T-helper 1 cell treated with Interleukin-12 subunit alpha and Interleukin-12 subunit beta and Interleukin-4 antibody, amounts not matched to agents 30 μg/mL and 1 μg/mL, for 36 hours (primary cell): ENCODE measurements around the gene SENP5.
"Not testable (repeated sequence)": the region's sequence is repeated elsewhere in the genome, so short reads cannot be mapped to it uniquely, and the experiment has no call there.

ENCODE experiments used
- H3K27ac Mint-ChIP-seq: one replicate; pipeline ENCODE4 v1.8.0; 2021; ENCODE audit warnings: mild to moderate bottlenecking, mixed read lengths
- H3K27me3 Mint-ChIP-seq: one replicate; pipeline ENCODE4 v1.8.0; 2021; ENCODE audit warnings: low read depth, mixed read lengths
- H3K36me3 Mint-ChIP-seq: one replicate; pipeline ENCODE4 v1.8.0; 2021; ENCODE audit warnings: low read depth, mixed read lengths
- H3K4me1 Mint-ChIP-seq: one replicate; pipeline ENCODE4 v1.8.0; 2021; ENCODE audit warnings: low read depth, mixed read lengths
- H3K4me3 Mint-ChIP-seq: one replicate; pipeline ENCODE4 v1.8.0; 2021; ENCODE audit warnings: mild to moderate bottlenecking, moderate library complexity, mixed read lengths
- H3K9me3 Mint-ChIP-seq: one replicate; pipeline ENCODE4 v1.8.0; 2021; ENCODE audit warnings: mixed read lengths

The SENP5 gene

DNA sequence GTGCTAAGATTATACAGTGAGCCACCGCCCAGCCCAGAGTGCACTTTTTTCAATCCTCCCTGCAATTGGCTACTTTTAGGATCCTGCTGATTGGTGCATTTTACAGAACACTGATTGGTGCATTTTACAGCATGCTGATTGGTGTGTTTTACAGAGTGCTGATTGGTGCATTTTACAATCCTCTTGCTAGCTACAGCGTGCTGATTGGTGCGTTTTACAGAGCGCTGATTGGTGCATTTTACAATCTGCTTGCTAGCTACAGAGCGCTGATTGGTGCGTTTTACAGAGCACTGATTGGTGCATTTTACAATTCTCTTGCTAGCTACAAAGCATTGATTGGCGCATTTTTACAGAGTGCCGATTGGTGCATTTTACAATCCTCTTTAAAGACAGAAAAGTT, 4.7 kb upstream of the SENP5 start:
- not testable (repeated sequence) for H3K27ac Mint-ChIP-seq, H3K4me1 Mint-ChIP-seq, H3K9me3 Mint-ChIP-seq

GRCh38 chr3:196867155-196867506, 589 bp upstream of the SENP5 start:
- peak overlapping the region; percentile 92 for H3K27ac Mint-ChIP-seq
- peak overlapping the region; percentile 87 for H3K4me3 Mint-ChIP-seq
- peaks cover 8% of the 10 kb centered on the region for H3K9me3 Mint-ChIP-seq
- H3K36me3 Mint-ChIP-seq, result peaks cover 5% of the 10 kb centered on the region
- no peaks in the 10 kb centered on the region for H3K27me3 Mint-ChIP-seq
- peaks cover 18% of the 10 kb centered on the region for H3K4me1 Mint-ChIP-seq

More for the DNA sequence above, 4.7 kb upstream of the SENP5 start:
- H3K4me3 Mint-ChIP-seq, H3K36me3 Mint-ChIP-seq, H3K27me3 Mint-ChIP-seq: not testable (repeated sequence)

GRCh38 chr3:196868297-196868661, 559 bp downstream of the SENP5 start:
- peak overlapping the region; percentile 97 for H3K4me3 Mint-ChIP-seq
- peaks cover 5% of the 10 kb centered on the region for H3K36me3 Mint-ChIP-seq
- no peaks in the 10 kb centered on the region for H3K27me3 Mint-ChIP-seq
- peaks cover 18% of the 10 kb centered on the region for H3K4me1 Mint-ChIP-seq
- H3K9me3 Mint-ChIP-seq, result peaks cover under 1% of the 10 kb centered on the region
- peak overlapping the region; percentile 98 for H3K27ac Mint-ChIP-seq

GRCh38 chr3:196872316-196872715, 4.6 kb downstream of the SENP5 start:
- H3K27ac Mint-ChIP-seq, result no peak overlapping the region
- no peaks in the 10 kb centered on the region for H3K27me3 Mint-ChIP-seq
- H3K36me3 Mint-ChIP-seq, result peaks cover 5% of the 10 kb centered on the region
- no peaks in the 10 kb centered on the region for H3K9me3 Mint-ChIP-seq
- no peak overlapping the region for H3K4me3 Mint-ChIP-seq
- peaks cover 24% of the 10 kb centered on the region for H3K4me1 Mint-ChIP-seq

DNA sequence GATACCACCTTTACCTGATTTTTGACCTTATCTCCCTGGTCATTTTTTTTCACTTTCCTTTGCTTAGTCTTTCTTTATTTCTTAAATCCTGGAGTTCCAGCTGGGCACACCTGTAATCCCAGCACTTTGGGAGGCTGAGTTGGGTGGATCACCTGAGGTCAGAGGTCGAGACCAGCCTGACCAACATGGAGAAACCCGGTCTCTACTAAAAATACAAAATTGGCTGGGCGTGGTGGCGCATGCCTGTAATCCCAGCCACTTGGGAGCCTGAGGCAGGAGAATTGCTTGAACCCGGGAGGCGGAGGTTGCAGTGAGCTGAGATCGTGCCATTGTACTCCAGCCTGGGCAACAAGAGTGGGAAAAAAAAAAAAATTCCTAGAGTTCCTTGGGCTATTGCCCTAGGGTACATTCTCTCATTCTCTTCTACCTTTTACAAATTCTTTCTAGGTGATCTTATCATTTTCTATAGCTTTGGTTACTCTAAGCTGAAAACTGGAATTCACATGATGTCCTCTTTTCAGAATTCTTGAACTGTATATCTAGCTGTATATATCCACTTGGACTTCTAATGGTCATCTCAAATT, 6.9 kb downstream of the SENP5 start:
- H3K9me3 Mint-ChIP-seq, H3K27ac Mint-ChIP-seq, H3K27me3 Mint-ChIP-seq, H3K4me3 Mint-ChIP-seq, H3K36me3 Mint-ChIP-seq: not testable (repeated sequence)
- H3K4me1 Mint-ChIP-seq, result peaks cover 20% of the 10 kb centered on the region

DNA sequence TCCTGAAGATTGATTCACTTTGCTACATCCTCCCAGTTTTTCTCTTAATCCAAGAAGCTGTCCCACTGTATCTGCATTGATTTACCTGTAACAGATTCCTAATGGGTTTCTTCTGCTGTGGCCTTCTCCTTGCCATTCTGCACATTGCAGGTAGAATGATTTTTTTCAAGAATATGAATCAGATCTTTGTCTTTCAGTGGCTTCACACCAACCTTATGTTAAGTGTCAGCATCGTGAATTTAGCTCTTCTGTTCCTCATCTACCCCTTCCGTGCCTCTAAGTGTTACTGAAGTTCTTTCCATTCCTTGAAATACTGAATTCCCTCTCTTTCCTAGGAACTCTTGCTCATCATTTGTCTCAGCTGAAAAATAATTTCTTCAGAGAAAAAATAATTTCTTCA, 7.5 kb downstream of the SENP5 start:
- H3K27me3 Mint-ChIP-seq, result no peaks in the 10 kb centered on the region
- H3K27ac Mint-ChIP-seq, result no peak overlapping the region
- peaks cover 18% of the 10 kb centered on the region for H3K4me1 Mint-ChIP-seq
- H3K9me3 Mint-ChIP-seq, result no peaks in the 10 kb centered on the region
- H3K4me3 Mint-ChIP-seq, result no peak overlapping the region
- peaks cover 1% of the 10 kb centered on the region for H3K36me3 Mint-ChIP-seq

DNA sequence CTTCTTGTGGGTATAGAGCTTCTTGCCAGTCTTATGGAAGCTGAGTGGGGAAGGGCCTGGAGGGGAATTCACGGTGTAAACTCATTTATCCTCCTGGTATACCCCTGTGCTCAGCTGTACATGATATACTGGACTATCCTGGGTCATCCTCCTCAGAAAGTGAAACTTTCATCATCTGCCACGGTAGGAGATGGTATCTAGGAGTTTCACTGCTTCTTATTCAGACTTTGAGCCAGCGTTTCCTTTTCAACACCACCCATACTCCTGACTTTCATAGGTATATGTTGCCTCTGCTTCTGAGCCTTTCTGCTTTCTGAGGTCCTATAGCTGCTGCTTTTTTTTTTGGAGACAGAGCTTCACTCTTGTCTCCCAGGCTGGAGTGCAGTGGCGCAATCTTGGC, 15.6 kb downstream of the SENP5 start:
- peaks cover 2% of the 10 kb centered on the region for H3K36me3 Mint-ChIP-seq

DNA sequence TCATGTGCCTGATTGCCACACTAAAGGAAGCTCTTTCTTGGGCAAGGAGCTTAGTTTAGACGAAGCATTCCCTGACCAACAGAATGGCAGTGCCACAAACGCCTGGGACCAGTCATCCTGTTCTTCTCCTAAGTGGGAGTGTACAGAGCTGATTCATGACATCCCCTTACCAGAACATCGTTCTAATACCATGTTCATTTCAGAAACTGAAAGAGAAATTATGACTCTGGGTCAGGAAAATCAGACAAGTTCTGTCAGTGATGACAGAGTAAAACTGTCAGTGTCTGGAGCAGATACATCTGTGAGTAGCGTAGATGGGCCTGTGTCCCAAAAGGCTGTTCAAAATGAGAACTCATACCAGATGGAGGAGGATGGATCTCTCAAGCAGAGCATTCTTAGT, 18.4 kb downstream of the SENP5 start:
- Mint-ChIP-seq H3K27ac (no peak overlapping the region), H3K36me3 (peaks cover 2% of the 10 kb centered on the region), H3K9me3 (no peaks in the 10 kb centered on the region), H3K4me1 (peaks cover 24% of the 10 kb centered on the region), H3K4me3 (no peak overlapping the region), H3K27me3 (no peaks in the 10 kb centered on the region)

More for the DNA sequence above, 15.6 kb downstream of the SENP5 start:
- Mint-ChIP-seq H3K9me3 (no peaks in the 10 kb centered on the region), H3K27ac (peak overlapping the region; percentile 12), H3K4me3 (no peak overlapping the region), H3K27me3 (no peaks in the 10 kb centered on the region), H3K4me1 (peaks cover 22% of the 10 kb centered on the region)

GRCh38 chr3:196889844-196890708, 22.4 kb downstream of the SENP5 start:
- Mint-ChIP-seq H3K27ac (no peak overlapping the region), H3K36me3 (no peaks in the 10 kb centered on the region), H3K9me3 (no peaks in the 10 kb centered on the region), H3K27me3 (no peaks in the 10 kb centered on the region), H3K4me1 (peaks cover 10% of the 10 kb centered on the region), H3K4me3 (no peak overlapping the region)

- H3K27me3 Mint-ChIP-seq, result no peaks in the 10 kb centered on the region
- peaks cover 5% of the 10 kb centered on the region for H3K4me1 Mint-ChIP-seq
- peaks cover 4% of the 10 kb centered on the region for H3K36me3 Mint-ChIP-seq
- no peak overlapping the region for H3K4me3 Mint-ChIP-seq
- no peak overlapping the region for H3K27ac Mint-ChIP-seq
- no peaks in the 10 kb centered on the region for H3K9me3 Mint-ChIP-seq
Observed at GRCh38 chr3:196894557-196895295, 27.0 kb downstream of the SENP5 start.

DNA sequence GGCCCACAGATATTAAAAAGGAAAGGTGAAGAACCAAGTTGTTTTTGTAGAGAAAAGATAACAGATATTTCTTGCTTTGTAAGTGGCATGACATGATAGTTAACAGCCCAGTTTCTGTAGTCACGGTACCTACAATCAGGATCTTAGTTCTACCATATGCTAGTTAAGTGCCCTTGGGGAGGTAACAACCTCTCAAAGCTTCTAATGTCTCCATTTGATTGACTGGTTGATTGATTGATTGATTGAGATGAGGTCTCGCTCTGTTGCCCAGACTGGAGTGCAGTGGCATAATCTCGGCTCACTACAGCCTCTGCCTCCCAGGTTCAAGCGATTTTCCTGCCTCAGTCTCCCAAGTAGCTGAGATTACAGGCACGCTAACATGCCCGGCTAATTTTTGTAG, 28.5 kb downstream of the SENP5 start:
- Mint-ChIP-seq H3K9me3 (no peaks in the 10 kb centered on the region), H3K27me3 (no peaks in the 10 kb centered on the region), H3K27ac (no peak overlapping the region), H3K4me3 (no peak overlapping the region), H3K4me1 (peaks cover 1% of the 10 kb centered on the region), H3K36me3 (peaks cover 9% of the 10 kb centered on the region)

- Mint-ChIP-seq H3K27me3 (no peaks in the 10 kb centered on the region), H3K9me3 (no peaks in the 10 kb centered on the region), H3K27ac (no peak overlapping the region), H3K4me1 (no peaks in the 10 kb centered on the region), H3K36me3 (peaks cover 28% of the 10 kb centered on the region), H3K4me3 (no peak overlapping the region)
Observed at GRCh38 chr3:196901768-196902167, 34.0 kb downstream of the SENP5 start.

- no peaks in the 10 kb centered on the region for H3K4me1 Mint-ChIP-seq
- H3K27me3 Mint-ChIP-seq, result no peaks in the 10 kb centered on the region
- no peaks in the 10 kb centered on the region for H3K9me3 Mint-ChIP-seq
- H3K4me3 Mint-ChIP-seq, result no peak overlapping the region
- peaks cover 29% of the 10 kb centered on the region for H3K36me3 Mint-ChIP-seq
- H3K27ac Mint-ChIP-seq, result no peak overlapping the region
Observed at GRCh38 chr3:196902296-196902695, 34.6 kb downstream of the SENP5 start.

- Mint-ChIP-seq H3K9me3 (no peaks in the 10 kb centered on the region), H3K27ac (no peak overlapping the region), H3K36me3 (peaks cover 32% of the 10 kb centered on the region), H3K27me3 (no peaks in the 10 kb centered on the region), H3K4me3 (no peak overlapping the region), H3K4me1 (no peaks in the 10 kb centered on the region)
Observed at GRCh38 chr3:196903740-196904139, 36.0 kb downstream of the SENP5 start.

DNA sequence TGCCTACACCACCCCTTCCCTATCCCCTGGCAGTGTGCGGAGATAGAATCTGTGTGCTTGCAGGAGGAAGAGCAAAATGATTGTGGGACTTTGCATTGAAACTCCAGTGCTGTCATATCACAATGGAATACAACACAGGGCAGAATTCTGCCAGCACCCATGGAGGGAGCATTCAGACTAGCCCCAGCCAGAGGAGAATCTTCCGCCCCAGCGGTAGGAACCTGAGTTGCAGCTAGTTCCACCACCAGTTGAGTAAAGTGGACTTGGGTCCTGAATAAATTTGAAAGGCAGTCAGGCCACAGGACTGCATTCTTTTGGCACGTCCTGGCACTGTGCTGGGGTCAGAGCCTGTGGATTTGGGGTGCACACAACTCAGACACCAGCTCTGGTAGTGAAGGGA, 47.1 kb downstream of the SENP5 start:
- no peaks in the 10 kb centered on the region for H3K9me3 Mint-ChIP-seq
- H3K4me1 Mint-ChIP-seq, result no peaks in the 10 kb centered on the region
- H3K27me3 Mint-ChIP-seq, result no peaks in the 10 kb centered on the region
- H3K36me3 Mint-ChIP-seq, result peaks cover 35% of the 10 kb centered on the region
- no peak overlapping the region for H3K27ac Mint-ChIP-seq
- H3K4me3 Mint-ChIP-seq, result no peak overlapping the region
